Cardiac fibroblast (primary cell): Measurements from ENCODE around the gene CYP27A1.

ENCODE experiments used
- DNase-seq, 2 donors: peaks; one replicate each; pipeline versions ENCODE4 v3.0.0 to v3.0.0-alpha.2; 2010; ENCODE audit warnings: low read depth in 2 of 2
- H3K4me3 ChIP-seq, 2 donors: replicated peaks in 1 of 2; 1 replicate in 1 of 2; 2 replicates in 1 of 2; pipeline ENCODE4 v1.5.1; 2011; ENCODE audit warnings: low read depth in 2 of 2, low read length in 2 of 2, mild to moderate bottlenecking in 2 of 2, moderate library complexity in 1 of 2
- CTCF ChIP-seq: IDR thresholded peaks from one replicate; pipeline ENCODE4 v1.5.1; 2011; ENCODE audit warnings: low read depth, mild to moderate bottlenecking, low read length, inconsistent platforms

CYP27A1 gene

DNA sequence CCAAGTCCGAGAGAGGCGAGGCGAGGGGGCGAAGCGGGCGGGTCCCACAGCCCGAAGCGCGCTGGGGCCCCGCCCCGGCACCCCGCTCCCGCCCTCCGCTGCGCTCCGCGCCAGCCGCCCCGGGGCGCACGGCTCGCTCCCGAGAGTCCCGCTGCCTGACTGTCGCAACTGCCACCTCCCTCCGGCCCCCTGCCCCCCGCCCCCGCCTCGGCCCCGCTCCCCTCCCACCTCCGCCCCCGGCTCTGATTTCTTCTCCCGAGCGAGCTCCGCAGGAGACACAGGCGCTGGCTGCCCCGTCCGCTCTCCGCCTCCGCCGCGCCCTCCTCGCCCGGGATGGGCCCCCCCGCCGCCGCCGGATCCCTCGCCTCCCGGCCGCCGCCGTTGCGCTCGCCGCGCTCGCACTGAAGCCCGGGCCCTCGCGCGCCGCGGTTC, 77.6 kb downstream of the CYP27A1 start, which contains the start of gene WNT6:
TSS of gene WNT6 (plus strand) at position 250 of the 432 bp plus-strand sequence. CDS start 233 bp downstream, outside the sequence.
- DNase-seq = no peak
- H3K4me3 ChIP-seq = no peak within 1 kb of the TSS
- TF ChIP-seq CTCF = no peak

- no peak for TF ChIP-seq CTCF
- no peak for DNase-seq
- H3K4me3 ChIP-seq = no peak overlapping the region
Observed at GRCh38 chr2:218859988-218860831, 78.3 kb downstream of the CYP27A1 start.

- peak; percentile 15 to 70 for DNase-seq
- H3K4me3 ChIP-seq = no peak overlapping the region
- TF ChIP-seq CTCF = no peak
Observed at GRCh38 chr2:218860950-218861381, 79.0 kb downstream of the CYP27A1 start.

- DNase-seq = no peak
- no peak for TF ChIP-seq CTCF
- H3K4me3 ChIP-seq = no peak overlapping the region
Observed at GRCh38 chr2:218861645-218862318, 79.8 kb downstream of the CYP27A1 start.

DNA sequence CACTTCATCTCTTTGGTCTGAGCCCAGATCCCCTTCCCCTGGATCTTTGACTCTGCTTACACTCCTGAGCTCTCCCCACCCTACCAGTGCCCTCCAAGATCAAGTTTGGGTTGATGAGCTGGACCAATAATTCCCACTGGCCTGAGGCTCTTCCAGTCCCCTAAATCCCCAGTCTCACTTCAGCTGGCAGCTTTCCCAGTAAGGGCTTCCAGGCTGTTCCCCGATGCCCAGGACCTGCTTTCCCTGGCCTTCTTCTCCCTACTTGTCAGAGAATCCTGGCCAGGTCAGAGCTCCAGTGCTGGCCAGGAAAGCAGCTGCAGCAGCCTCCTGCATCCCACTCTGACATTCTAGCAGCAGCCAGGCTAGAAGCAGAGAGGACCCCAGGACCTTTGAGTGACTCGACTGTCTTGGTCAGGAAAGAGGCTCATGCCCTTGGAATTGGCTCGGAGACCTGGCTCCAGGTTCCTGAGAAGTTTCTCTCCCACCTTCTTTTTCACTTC, 81.1 kb downstream of the CYP27A1 start:
- no peak for TF ChIP-seq CTCF
- no peak overlapping the region for H3K4me3 ChIP-seq
- DNase-seq = no peak
